Endothelial cell of umbilical vein (primary cell): ENCODE data around the gene ST3GAL5.

Experiments used
- CTCF ChIP-seq, 2 donors: IDR thresholded peaks; 1 replicate in 1 of 2; 2 replicates in 1 of 2; pipeline ENCODE4 v1.5.1; 2011; ENCODE audit warnings: low read length in 2 of 2, mild to moderate bottlenecking in 2 of 2, moderate library complexity in 2 of 2, control low read depth in 1 of 2, inconsistent platforms in 1 of 2, low read depth in 1 of 2; ENCODE audit not compliant: insufficient read depth in 1 of 2; ENCODE audit errors: extremely low read depth in 1 of 2
- POLR2A ChIP-seq: IDR thresholded peaks from 2 replicates; pipeline ENCODE4 v1.6.1; 2012; ENCODE audit warnings: low read depth, mild to moderate bottlenecking, control low read depth, low read length

GRCh38 chr2:85854166-85854509 lies 34.7 kb downstream of the ST3GAL5 start:
- TF ChIP-seq CTCF (IDR thresholded peaks at IDR 0.05; ENCODE audit: extremely low read depth in 1 of 2, insufficient read depth in 1 of 2, low read depth in 1 of 2, low read length in 2 of 2) (no peak), POLR2A (no peak)
